GM18519 (cell line): Measurements from ENCODE around the gene ROMO1.
"Not testable (repeated sequence)": the region's sequence is repeated elsewhere in the genome, so short reads cannot be mapped to it uniquely, and the experiment has no call there.

Experiments
- ATAC-seq: cut with Tn5 transposase; IDR thresholded peaks from one replicate; pipeline ENCODE4 v1.9.1; 2021; ENCODE audit warnings: mild to moderate bottlenecking, moderate library complexity; ENCODE audit not compliant: unreplicated experiment, low FRiP score

The ROMO1 gene

GRCh38 chr20:35744492-35744841 is 45.3 kb downstream of the ROMO1 start:
- ATAC-seq = not testable (repeated sequence)
